ENCODE results near the gene DIPK1A.

- TF ChIP-seq USF2 (IDR thresholded peaks at IDR 0.05) = no peak
- TF ChIP-seq FOSL2 (IDR thresholded peaks at IDR 0.05) = no peak
- TF ChIP-seq FOSL2 (CRISPR knock-in tag; IDR thresholded peaks at IDR 0.05) = no peak
- no peak for TF ChIP-seq MAZ (IDR thresholded peaks at IDR 0.05; ENCODE audit: borderline replicate concordance, low read depth, low read length)
- no peak for TF ChIP-seq POLR2A (IDR thresholded peaks at IDR 0.05; ENCODE audit: low read length)
- no peak for TF ChIP-seq CTCF (IDR thresholded peaks at IDR 0.05)
- no peak for TF ChIP-seq ZNF302 (CRISPR knock-in tag; IDR thresholded peaks at IDR 0.05)
These were observed 81.8 kb downstream of the DIPK1A start for GRCh38 chr1:92879316-92879968.
